Measurements from ENCODE around the gene P3H1.
A peak's percentile ranks its signal among the peaks of the same experiment; 100 is the strongest.
"Not testable (repeated sequence)": the region's sequence is repeated elsewhere in the genome, so short reads cannot be mapped to it uniquely, and the experiment has no call there.

Gene P3H1, protein sequence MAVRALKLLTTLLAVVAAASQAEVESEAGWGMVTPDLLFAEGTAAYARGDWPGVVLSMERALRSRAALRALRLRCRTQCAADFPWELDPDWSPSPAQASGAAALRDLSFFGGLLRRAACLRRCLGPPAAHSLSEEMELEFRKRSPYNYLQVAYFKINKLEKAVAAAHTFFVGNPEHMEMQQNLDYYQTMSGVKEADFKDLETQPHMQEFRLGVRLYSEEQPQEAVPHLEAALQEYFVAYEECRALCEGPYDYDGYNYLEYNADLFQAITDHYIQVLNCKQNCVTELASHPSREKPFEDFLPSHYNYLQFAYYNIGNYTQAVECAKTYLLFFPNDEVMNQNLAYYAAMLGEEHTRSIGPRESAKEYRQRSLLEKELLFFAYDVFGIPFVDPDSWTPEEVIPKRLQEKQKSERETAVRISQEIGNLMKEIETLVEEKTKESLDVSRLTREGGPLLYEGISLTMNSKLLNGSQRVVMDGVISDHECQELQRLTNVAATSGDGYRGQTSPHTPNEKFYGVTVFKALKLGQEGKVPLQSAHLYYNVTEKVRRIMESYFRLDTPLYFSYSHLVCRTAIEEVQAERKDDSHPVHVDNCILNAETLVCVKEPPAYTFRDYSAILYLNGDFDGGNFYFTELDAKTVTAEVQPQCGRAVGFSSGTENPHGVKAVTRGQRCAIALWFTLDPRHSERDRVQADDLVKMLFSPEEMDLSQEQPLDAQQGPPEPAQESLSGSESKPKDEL

DNA sequence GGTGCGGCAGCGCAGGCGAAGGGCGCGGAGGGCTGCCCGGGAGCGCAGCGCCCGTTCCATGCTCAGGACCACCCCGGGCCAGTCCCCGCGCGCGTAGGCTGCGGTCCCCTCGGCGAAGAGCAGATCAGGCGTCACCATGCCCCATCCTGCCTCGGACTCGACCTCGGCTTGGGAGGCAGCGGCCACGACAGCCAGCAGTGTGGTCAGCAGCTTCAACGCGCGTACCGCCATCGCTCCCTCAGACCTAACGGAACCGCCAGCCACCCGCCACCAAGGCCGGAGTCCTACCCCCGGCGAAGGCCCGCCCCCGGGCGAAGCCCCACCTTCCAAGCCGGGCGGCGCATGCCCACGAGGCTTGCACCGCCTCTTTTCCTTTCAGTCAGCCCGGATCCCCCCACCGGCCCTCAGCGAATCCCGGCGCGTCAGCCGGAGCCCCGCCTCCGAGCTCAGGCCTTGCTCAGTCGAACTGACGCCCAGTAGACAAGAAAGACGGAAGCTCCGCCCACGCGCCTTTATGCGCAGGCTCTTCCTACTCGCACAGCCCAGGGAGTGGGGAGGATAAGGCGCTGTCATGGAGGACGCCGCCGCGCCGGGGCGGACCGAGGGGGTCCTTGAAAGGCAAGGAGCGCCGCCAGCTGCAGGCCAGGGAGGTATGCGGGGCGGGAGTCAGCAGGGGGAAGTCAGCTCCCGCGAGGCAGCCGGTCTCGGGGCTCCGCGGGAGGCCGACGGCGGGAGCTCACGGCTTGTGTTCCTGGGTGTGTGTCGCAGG lies at the start of gene P3H1, which contains the start of gene C1orf50:
P3H1 (minus strand) TSS at position 288 of the 769 bp plus-strand sequence; CDS start at position 231, 57 bp downstream.
C1orf50 (plus strand) TSS at position 509 of the 769 bp plus-strand sequence; CDS start at position 572, 63 bp downstream.
- peak; percentile 100 for DNase-seq

DNA sequence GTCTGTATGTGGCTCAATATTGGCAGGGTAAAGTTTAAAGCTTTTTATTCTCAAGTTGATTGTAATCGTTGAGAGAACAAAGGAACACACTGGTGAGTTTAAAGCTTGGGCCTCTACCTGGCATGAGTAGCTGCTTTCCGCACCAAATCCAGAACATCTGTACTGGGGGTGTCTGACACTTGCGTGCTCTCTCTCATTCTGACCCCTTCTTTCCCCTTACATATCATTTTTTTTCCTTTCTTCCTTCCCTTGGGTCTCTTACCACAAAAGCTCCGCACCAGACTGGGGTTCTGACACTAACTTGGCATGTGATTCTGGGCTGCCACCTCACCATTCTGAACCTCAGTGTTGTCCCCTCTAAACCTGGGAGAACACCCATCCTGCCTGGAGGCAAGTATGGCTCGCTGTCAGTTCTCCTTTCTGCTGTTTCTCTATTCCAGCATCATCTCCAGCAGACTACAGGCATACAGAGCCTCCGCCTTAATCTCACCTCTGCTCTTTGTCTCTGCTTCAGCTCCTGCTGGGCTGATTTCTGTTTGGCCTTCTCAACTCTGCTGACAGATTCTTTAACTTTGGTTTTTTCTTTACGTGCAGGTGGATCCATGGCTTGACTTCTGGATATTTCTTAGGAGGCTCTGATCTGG lies 49.2 kb upstream of the P3H1 start:
- DNase-seq: peak; percentile 31

DNA sequence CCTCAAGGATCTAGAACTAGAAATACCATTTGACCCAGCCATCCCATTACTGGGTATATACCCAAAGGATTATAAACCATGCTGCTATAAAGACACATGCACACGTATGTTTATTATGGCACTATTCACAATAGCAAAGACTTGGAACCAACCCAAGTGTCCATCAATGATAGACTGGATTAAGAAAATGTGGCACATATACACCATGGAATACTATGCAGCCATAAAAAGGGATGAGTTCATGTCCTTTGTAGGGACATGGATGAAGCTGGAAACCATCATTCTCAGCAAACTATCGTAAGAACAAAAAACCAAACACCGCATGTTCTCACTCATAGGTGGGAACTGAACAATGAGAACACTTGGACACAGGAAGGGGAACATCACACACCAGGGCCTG lies 48.0 kb upstream of the P3H1 start:
- DNase-seq: not testable (repeated sequence)

DNA sequence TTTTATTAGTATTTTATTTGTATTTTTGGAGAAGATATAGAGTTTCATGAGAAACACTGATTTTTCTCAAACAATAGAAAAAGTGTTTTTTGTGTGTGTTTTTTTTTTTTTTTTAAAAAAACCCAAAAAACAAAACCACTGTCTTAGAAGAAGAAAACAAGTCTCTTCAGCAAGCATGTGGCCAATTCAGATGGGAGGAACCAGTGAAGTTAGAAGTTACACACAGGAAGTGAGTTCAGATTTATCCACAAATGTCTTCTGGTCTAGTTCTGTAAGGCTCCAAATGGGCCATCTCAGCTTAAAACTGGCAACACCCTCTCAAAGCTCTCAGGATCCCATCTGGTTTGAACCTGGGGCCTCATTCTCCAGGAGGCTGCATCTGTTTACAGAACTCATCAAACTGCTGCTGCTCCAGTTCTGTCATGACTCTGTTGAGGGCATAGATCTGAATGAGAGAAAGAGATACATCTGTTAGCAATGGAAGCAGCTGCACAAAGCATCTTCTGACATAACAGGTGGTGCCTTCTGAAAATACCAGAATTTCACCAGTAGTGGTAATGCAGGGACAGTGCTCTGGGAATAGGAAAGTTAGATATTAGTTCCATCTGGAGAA lies 40.3 kb upstream of the P3H1 start:
- DNase-seq: no peak

DNA sequence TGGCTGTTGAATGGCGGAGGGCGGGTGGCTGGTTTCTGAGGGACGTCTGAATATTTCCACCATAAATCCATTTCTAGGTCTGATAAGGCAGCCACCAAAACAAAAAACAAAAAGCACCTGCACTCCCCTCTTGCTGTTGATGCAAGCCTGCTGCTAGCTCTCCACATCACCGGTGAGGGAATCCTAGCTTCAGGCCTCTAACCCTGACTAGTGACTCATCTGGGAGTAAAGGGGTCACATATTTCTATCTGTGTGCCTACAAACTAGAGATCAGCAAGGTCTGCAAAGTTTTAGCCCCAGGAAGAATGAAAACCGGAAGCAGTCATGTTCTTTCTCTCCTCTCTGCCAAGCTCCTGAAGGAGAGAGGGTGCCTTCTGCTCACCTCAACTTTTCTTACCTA lies 39.8 kb upstream of the P3H1 start:
- DNase-seq: no peak

DNA sequence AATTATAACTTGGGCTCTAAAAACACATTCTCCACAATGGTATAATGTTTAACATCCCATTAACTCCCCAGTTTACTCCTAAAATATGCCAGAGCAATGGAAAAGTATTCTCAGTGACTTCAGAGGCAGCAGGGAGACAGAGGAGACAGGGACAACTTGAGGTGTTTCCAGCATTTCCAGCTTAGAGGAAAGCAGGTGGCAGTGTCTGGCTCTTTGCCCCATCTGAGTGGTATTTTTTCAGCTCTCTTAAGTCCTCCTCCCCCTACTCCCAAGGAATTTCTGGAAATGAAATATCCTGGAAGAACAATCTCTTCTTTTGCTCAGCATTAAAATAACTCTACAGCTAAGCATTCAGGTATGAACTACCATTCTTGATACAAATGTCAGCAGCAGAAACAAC lies 39.3 kb upstream of the P3H1 start:
- DNase-seq: no peak

DNA sequence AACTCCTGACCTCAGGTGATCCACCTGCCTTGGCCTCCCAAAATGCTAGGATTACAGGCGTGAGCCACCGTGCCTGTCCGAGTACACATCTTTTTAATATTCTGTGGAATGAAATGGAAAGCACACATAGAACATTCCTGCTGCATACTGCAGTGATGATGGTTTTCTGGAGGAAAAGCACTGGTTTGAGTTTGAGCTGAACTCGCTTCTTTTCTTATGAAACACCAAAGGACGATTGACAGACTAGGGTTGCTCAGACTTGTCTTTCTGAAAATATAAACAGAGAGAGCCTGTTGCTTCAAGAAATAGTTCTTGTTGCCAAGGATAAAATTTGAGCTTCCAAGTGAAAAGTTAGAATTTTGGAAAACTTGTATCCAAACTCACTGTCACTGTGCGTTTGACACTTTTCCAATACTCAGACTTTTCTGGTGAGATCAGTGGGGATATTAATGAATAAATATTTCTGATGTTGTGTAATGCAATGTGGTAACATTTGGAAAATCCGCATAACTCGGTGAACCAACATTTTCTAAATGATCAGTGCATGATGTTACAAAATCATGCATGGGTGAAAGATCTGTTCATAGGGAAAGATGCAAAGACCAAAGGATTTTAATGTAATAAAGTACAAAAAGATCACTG lies 35.1 kb upstream of the P3H1 start:
- no peak for DNase-seq

DNA sequence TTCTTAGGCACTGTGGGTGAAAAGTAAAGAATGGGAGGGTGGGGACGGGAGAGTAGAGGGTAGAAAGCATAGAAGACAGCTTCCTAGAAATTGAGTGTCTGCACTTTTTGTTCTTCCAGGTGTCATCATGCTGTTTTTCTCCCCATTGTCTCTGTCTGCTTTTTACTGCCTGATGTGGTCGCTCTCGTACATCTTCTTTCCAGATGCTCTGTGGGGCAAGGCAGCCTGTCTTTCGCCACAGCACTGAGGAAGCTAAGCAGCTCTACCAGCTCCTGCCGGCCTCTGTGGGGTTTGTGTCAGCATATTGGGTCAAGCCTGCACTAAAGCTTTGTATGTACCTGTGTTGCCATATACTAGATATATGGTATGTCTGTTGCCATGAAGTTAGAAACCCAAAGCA lies 31.2 kb upstream of the P3H1 start:
- no peak for DNase-seq

DNA sequence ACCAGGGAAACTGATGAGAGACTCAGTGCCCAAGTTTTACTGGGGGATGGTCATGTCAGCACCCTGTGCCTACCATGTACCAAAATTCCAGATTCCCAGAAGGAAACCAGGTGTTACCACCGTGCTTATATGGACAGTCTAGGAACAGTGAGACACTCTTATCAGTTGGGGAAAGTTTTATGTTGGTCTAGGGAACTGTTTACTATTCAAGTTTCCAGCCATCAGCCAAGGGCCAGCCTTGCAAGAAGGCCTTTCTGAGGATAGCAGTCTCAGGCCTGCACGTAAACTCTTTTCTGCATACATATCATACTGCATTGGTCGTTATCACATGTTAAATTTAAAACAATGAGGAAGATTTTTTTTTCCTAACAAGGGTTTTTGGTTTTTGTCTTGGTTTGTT lies 30.6 kb upstream of the P3H1 start:
- no peak for DNase-seq

DNA sequence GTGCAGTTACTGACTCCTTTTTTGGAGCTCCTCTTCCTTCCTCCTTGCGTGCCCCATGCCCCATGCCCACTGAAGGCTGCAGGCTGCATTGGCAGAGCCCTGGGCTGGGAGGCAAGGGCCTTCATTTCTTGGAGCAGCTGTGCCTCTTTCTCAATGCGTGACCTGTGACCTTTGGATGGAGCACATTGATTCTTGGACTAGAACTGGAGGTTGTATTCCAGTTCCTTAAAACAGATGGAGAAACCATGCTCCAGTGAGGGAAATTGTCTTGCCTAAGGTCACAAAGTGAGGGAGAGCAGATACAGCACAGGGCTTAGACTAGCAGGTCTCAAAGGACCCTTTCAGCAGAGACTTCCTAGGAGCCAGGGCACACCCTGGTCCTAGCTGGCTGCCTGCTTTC lies 27.0 kb upstream of the P3H1 start:
- DNase-seq: no peak

DNA sequence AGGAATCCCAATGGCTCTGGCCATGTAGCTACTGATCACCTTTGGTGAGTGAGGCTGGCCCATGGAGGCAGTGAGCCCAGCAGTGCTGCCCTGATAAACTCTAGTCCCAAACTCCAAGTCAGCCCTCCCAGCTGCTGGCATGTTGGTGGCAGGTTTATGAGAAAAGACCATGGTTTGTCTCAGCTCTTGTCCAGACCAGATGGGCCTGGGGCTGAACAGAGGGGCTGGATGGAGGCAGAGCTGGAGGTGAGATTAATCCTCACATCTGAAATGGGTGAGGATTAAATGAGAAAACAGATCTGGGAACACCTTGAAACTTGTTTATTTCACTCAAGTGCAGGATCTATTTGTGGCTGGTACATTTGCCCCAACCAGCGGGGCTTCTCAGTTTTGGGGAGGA lies 21.2 kb upstream of the P3H1 start:
- DNase-seq: no peak

DNA sequence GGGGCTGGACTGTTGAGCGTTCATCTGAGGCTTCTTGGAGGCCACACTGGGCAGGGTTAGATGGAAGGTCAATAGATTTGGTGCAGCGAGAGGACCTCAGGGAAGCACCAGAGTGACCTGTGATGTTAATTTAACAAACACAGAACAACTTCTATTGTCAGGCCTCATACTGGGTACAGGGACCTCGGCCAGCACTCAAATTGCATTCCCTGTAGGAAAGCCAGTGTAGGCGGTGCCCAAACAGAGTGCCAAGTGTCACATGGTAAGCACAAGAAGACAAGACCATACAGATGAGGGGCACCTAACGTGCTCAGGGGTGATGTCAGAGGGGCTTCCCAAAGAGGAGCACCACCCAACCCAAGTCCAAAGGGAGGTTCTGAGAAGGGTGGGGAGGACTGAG lies 19.3 kb upstream of the P3H1 start:
- no peak for DNase-seq

DNA sequence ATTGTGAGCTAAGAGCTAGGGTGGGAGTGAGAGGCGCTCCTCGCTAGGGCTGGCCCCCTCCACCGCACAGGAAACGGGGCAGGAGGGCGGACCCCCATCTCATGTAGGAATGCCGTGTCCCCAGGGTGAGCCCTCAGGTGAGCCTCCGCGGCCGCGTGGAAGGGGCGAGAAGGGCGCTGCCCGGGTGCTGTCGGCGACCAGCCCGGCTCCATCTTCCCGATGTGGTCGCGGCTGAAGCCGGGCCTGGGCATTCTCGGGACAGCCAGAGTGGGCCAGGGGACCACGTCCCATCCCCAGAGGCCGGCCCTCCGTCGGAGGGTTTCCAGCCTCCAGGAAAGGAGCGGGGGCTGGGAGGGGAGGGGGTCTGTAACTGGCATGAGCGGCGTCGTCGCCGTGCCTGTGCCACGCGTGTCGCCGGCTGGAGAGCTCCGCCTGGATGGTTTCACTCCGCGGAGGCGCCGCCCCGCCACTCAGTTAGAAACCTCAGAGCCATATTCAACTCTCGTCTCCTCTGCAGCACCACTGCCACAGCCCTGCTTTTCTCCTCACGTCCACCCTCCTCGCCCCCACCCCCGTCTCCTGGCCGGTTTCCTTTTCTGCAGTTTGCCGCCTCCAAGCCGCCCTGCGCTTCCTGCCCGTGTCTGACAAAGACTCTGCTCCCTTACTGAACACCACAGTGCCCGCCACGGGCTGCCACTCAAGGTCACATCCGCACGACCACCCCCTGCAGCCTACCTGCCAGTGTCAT lies 18.3 kb upstream of the P3H1 start, which contains the start of gene TMEM269:
TMEM269 (plus strand) TSS at position 46 of the 748 bp plus-strand sequence. CDS start 4,903 bp downstream, outside the sequence.
- no peak for DNase-seq

DNA sequence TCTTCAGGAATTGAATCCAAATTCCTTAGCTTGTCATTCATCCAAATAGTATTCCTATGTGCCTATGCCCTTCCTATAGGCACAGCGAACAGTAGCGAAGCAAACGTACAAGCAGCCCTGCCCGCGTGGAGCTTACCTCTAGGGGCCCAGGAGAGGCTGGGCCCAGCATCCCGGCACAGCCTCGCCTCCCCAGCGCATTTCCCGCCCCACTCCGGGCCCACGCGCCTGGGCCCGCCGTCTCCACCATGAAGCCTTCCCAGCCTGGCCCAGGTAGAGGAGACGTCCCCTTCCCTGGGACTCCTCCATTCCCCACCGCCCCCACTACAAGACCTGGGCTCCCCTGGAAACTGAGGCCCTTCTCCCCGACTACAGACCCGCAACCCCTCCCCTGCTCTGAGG lies 17.7 kb upstream of the P3H1 start:
- DNase-seq: no peak

DNA sequence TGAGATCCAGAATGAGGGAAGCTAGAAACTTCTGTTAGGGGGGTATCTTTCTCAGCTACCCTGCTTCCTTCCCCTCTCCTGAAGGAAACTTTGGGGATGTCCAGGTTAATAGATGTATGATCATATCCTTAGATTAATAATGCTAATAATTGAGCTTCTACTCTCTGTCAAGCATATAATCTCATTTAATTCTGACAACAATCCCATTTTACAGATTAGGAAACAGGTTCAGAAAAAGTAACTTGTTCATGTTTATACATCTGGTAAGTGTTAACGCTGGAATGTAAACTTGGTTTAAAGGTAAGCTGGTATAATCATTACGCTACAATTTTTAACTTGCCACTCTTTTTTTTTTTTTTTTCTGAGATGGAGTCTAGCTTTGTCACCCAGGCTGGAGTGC lies 16.3 kb upstream of the P3H1 start:
- no peak for DNase-seq

DNA sequence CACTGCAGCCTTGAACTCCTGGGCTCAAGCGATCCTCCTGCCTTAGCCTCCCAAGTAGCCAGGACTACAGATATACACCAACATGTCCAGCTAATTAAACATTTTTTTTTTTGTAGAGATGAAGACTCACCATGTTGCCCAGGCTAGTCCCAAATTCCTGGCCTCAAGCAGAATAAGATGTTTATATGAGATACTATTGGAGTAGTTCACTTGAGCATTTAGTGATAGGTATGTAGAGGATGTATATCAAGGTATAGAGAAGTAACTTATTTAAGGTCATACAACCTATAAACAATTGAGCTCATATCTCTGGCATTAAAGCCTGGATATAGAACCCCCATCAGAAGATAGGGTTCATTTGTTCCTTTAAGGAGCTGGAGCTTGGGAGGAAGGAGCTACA lies 13.3 kb upstream of the P3H1 start:
- no peak for DNase-seq

DNA sequence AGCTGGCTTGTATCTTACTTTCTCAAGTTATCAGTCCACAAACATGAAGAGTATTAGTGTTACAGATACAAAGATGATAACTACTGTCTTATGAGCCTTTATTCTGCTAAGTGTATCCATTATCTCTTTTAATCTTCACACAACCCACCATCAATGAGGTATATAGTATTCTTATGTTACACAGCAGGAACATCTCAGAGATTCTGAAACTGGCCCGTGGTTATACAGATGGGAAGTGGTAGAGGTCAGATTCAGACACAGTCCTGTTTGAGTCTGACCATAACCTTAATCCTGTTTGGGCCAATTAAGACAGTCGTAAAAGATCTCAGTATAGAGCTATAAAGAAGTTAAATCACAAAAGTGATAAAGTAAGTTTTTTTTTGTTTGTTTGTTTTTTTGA lies 12.9 kb upstream of the P3H1 start:
- no peak for DNase-seq

DNA sequence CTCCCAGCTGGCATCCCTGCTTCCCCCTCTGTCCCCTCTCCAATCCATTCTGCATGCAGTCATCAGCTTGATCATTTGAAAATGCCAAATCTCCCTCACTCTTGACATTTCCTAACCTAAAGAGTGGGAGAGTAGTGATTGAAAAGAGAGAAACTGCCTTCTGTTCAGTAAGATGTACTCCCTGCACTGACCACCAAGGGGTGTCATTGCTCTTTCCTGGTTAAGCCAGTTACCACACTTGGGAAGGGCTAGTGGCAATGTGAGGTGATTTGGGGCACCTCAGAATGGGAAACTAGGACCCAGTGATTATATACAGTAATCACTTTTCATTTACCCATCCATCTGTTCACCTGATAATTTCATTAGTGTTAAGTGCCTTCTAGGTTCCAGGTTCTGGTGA lies 11.0 kb upstream of the P3H1 start:
- peak; percentile 53 for DNase-seq

DNA sequence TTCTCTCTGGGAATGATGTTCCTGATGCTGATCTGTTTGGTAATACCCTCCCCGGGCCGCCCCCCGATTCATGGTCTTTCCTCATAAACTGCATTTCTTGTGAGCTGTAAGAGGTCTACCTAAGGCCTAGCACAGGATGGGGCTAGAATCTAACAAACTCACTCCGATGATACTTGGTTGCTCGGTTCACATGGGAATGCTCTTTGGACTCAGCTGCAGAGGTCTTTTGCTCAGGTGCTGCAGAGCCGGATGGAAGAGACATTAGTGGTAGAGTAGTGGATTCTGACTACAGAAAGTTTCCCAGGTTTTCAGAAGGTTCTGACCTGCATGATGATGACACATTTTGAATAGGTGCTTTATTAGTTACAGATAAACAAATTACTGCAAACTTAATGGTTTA lies 9.7 kb upstream of the P3H1 start:
- DNase-seq: no peak

DNA sequence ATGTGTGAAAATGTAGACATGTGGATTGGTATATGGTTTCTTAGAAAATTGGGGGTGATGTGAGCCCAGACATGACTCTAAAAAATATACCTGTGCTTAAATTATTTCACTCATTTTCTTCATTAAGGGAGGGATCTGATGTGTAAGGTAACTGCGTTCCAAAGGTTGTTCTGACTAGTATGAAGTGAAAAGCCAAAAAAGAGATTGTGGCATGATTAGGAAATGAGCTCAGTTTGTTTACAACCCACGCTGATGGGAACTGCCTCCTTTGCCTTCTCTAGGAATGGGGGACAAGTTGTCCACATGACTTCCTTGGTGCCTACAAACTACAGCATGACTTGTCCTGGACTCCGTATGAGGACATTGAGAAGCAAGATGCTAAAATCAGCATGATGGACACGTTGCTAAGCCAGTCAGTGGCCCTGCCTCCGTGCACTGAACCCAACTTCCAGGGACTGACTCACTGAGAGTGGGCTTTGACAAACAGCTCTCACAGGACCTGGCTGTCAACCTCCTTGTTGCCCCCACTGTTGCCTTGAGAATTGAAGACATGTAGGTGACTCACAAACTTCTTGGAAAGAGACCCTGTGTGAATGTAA lies 8.2 kb upstream of the P3H1 start:
- DNase-seq: no peak

DNA sequence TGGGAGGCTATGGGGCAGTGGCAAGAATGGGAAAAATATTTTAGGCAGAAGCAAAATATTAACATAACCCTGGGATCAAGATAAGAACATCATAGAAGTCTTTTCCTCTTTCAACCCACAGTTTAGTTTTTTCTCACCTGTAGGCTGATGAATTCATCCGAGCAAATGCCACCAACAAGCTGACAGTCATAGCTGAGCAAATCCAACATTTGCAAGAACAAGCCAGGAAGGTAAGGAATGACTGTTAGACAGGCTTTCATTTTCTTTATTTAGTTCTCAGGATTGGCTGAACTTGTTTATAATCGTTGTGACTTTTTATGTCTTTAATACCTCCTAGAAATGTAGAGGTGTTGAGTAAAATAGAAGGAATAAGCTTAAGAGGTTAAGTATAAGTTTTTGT lies 6.6 kb upstream of the P3H1 start:
- DNase-seq: no peak
